ENCODE results near the gene KCNH6. TPM values are rescaled to one million over a fixed set of nuclear protein-coding genes. Genes with fewer than 3 reads are reported as not detected.

KCNH6 gene
- 1 to 10 TPM; 2.5 to 3.7 (median 2.5) TPM for polyA plus RNA-seq (ENCODE audit: insufficient read length in 3 of 3)
- long read RNA-seq, donor 1, partial matches to known transcripts: 0 of 1 reads
- long read RNA-seq, donor 1, other reads (novel, unspliced or antisense): 0 of 1 reads
- long read RNA-seq, donor 2: 0 reads
- long read RNA-seq, donor 3, partial matches to known transcripts: 0 of 1 reads
- long read RNA-seq, donor 3, other reads (novel, unspliced or antisense): 0 of 1 reads
- long read RNA-seq, donor 4: 0 reads
- long read RNA-seq, donor 5: 0 reads
- long read RNA-seq, donor 6, partial matches to known transcripts: 0 of 1 reads
- long read RNA-seq, donor 6, other reads (novel, unspliced or antisense): 0 of 1 reads
- long read RNA-seq, donor 7: 0 reads
- long read RNA-seq, donor 8: 0 reads
- long read RNA-seq, donor 9, partial matches to known transcripts: 0 of 1 reads
- long read RNA-seq, donor 9, other reads (novel, unspliced or antisense): 0 of 1 reads
- long read RNA-seq, donor 10: 0 reads
- long read RNA-seq, donor 11: 0 reads
- long read RNA-seq, donor 12, partial matches to known transcripts: 0 of 1 reads
- long read RNA-seq, donor 12, other reads (novel, unspliced or antisense): 0 of 1 reads
- long read RNA-seq, donor 13: 0 reads
- long read RNA-seq, donor 14: 0 reads
- long read RNA-seq, donor 15: 0 reads
- long read RNA-seq, donor 16: 0 reads

- no peak for DNase-seq
Measured at GRCh38 chr17:63523253-63523855, at the start of gene KCNH6. TSS of gene KCNH6 (plus strand) at chr17:63523358. CDS start at chr17:63523414, 56 bp downstream.

GRCh38 chr17:63474174-63474573, 49.0 kb upstream of the KCNH6 start:
- DNase-seq: no peak

- DNase-seq: no peak
Measured at GRCh38 chr17:63474586-63475460, 48.3 kb upstream of the KCNH6 start.

GRCh38 chr17:63475491-63476412, 47.4 kb upstream of the KCNH6 start:
- no peak for DNase-seq

GRCh38 chr17:63476459-63476853, 46.7 kb upstream of the KCNH6 start:
- no peak for DNase-seq

GRCh38 chr17:63476854-63477479, 46.2 kb upstream of the KCNH6 start, which contains the start of gene ACE:
TSS of gene ACE (plus strand) at chr17:63477061. CDS start at chr17:63477095, 34 bp downstream.
- no peak for DNase-seq

- DNase-seq: no peak
Measured at GRCh38 chr17:63477480-63478440, 45.4 kb upstream of the KCNH6 start.

- DNase-seq: no peak
Measured at GRCh38 chr17:63478814-63479494, 44.2 kb upstream of the KCNH6 start.

GRCh38 chr17:63479495-63480184, 43.5 kb upstream of the KCNH6 start:
- no peak for DNase-seq

- no peak for DNase-seq
Measured at GRCh38 chr17:63480192-63480784, 42.9 kb upstream of the KCNH6 start.

- DNase-seq: no peak
Measured at GRCh38 chr17:63480826-63481487, 42.2 kb upstream of the KCNH6 start.

GRCh38 chr17:63481488-63481870, 41.7 kb upstream of the KCNH6 start:
- no peak for DNase-seq

GRCh38 chr17:63482509-63482908, 40.6 kb upstream of the KCNH6 start:
- no peak for DNase-seq

GRCh38 chr17:63483038-63483437, 40.1 kb upstream of the KCNH6 start:
- DNase-seq: no peak

GRCh38 chr17:63483655-63484575, 39.2 kb upstream of the KCNH6 start:
- DNase-seq: no peak
